Tongue (tissue), 2 donors: ENCODE measurements around the gene XPO6. TPM values are rescaled to one million over a fixed set of nuclear protein-coding genes. Genes with fewer than 3 reads are reported as not detected.

Experiments
- DNase-seq: peaks from one replicate; pipeline ENCODE4 v3.0.0-alpha.2; 2015
- total RNA-seq: library from RNA; depleted of rRNA; stranded (reverse); fragments of >200 nt; gene quantifications from one replicate; pipeline ENCODE4 v1.2.3, GENCODE V29; 2014

XPO6 gene
- total RNA-seq, 1 donor from 2014 or later, result 62.5 TPM

DNA sequence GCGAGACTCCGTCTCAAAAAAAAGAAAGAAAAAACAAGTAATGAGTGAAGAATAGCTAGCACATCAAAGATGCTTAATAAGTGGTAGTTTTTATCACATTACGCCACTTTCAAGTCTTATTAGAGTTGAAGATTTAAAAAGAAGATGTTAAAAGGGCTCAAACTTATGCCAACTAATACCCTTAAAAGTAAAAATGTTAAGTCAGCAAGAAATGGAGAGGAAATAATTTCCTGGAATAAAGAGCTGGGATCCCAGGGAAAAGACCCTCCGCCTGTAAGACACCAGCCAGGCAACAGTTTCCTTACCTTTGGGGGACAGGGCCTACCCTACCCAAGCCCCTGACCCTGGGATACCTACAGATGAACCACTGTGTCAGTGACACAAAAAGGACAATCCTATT lies 3.6 kb downstream of the XPO6 start:
- DNase-seq, result no peak

DNA sequence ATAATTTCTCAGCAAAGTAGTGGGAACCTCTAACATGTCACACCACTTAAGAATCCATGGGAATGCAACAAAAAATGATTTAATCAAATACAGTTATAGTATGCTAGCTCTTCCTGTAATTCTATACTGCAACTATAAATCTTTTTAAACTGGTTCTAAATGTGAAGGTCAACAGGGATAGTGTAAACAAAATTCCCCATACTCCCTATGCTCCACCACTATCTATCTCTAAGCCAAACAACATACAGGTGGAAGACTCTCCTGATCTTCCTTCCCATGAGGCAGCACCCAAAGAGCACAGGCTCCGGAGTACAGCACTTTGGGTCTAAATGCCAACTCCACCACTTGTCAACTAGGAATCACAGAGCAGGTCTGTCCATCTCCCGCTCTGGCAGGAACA lies 4.4 kb downstream of the XPO6 start:
- no peak for DNase-seq

DNA sequence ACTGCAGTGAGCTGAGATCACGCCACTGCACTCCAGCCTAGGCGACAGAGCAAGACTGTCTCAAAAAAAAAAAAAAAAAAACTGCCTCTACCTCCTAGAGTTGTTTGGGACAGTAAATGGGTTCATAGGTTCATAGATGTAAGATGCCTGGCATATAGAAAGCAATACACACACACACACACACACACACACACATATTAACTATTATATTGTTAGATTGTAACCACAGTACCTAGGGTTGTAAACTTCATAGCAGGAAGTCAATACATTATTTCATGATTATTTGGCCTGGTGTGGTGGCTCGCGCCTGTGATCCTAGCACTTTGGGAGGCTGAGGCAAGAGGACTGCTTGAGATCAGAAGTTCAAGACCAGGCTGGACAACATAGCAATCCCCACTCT lies 5.8 kb downstream of the XPO6 start:
- DNase-seq, result no peak

DNA sequence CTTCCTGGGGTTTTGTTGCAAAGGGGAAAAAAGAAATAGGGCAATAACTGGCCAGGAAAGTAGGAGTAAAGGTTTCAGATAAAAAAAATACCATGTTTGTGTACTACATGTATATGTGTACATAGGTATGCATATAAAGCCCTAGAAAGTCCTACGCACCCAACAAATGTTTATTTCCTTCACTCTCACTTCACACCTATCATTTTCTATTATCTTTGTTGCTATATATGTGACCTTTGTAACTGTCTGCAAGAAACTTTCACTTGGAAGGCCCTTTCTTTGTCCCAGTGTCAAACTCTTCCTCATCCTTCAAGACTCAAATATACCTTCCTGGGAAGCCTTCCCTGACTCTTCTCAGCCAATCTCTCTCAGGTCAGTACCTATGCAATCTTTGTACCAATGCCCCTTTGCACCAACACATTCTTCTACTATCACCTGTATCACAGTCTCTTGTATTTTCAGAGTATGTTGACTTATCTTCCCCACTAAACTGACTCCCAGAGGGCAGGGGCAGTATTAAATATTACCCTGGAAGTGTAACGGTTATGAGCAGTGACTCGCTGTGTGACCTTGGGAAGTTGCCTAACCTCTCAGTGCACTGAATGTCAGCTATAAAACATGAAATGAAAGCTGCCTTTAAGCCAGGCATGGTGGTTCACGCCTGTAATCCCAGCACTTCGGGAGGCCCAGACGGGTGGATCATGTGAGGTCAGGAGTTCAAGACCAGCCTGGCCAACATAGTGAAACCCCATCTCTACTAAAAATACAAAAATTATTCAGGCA lies 6.5 kb downstream of the XPO6 start:
- DNase-seq, result no peak

DNA sequence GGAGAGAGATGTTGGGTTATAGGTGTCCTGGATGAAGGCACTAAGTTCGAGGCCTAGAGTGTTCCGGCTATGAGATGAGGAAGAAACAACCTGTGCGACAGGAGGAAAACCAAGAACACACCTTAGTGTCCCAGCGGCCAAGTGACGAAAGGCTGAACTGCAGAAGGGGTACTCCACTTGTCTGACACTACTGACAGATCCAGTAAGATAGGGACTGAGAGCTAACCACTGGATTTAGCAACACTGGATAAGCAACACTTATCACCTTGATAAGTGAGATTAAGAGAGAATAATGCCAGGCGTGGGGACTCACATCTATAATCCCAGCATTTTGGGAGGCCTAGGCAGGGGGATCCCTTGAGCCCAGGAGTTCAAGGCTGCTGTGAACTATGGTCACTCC lies 7.1 kb downstream of the XPO6 start:
- no peak for DNase-seq

DNA sequence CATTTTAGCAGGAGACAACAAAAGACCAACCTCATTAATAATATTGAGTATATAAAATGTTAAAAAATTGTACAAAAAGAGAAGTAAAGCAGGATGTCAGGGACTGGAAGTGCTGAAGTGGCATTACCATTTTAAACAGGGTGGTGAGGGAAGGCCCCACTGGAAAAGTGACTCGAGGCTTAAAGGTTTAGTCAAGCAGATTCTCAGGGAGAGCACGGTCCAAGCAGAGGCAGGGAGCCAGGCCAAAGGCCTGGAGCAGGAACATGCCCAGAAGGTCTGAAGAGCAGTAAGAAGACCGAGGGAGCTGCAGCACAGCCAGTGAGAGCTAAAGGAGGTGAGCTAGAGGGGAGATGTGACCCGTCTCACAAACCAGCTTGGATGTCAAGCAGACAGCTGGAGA lies 7.6 kb downstream of the XPO6 start:
- DNase-seq, result no peak

DNA sequence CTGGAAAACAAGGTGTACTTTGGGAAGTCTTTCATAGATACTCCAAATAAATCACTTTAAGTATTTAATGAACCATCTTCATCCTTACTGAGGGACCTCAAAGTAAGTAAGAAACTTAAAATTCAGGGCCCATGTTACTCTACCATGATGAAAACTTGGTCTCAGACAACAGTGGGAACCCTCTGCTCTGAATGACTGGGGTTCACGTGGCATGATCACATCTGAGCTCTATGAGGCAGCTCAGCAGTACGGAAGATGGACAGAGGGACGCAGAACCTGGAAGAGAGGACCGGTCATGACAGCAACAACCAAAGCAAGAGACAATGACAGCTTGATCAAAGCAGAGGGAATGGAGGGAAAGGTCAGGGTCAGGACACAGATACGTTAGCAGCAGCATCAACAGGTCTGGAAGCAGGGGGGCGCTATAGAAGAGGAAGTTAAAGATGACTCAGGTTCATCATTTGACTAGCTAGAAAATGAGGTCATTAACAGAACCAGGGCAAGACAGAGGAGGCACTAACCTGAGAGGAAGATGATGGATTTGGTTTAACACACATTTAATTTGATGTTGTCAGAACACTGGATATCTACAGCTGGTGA lies 9.5 kb downstream of the XPO6 start:
- no peak for DNase-seq

DNA sequence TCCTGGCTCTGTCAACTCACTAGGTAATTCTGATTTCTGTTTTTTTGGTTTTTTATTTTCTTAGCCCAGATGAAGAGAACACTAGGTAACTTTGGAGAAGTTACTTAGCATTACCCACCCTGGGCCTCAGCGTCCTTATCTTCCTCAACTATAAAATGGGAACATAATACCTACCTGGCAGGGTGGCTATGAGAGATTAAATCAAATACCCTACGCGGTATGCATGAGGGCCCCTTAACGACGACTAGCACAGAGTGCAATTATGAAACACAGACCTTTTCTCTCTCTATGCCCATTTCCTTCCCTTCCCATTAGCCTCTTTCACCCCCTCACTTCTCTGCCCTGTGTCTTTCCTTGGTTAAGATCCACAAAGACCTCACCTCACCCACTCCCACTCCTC lies 11.1 kb downstream of the XPO6 start:
- no peak for DNase-seq

DNA sequence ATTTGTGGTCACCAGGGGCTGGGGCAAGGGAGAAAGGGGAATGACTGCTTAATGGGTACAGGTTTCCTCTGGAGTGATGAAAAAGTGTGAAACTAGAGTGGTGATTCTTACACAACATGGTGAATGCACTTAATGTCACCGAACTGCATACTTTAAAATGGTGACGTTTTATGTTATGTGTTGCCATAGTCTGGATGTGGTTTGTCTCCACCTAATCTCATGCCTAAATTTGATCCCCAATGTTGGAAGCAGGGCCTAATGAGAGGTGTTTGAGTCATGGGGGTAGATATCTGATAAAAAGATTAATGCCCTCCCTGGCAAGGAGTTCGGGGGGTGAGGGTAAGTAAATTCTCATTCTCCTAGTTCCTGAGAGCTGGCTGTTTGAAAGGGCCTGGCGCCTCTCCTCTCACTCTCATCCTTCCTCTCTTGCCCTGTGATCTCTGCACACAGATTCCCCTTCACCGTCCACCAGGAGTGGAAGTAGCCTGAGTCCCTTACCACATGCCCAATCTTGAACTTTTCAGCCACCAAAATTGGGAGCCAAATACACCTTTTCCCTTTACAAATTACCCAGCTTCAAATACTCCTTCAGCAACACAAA lies 15.3 kb downstream of the XPO6 start:
- DNase-seq, result no peak

DNA sequence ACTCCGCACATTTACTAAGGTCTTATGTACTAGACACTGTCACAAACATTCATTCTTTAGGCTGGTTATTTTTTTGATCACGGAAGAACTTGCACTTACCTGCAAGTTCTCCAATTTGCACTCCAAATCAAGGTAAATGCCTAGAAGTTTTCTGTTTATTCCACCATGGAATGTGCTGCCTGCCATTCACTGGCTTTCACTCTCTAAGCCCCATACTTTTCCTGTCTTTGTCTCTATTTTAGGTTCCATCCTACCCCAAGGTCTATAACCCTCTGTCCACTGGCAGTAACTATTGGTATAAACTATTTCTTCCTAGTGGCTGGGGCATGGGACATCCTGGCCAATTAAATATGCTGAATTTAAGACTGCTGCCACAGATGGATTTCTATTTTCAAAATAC lies 15.9 kb downstream of the XPO6 start:
- DNase-seq, result no peak

DNA sequence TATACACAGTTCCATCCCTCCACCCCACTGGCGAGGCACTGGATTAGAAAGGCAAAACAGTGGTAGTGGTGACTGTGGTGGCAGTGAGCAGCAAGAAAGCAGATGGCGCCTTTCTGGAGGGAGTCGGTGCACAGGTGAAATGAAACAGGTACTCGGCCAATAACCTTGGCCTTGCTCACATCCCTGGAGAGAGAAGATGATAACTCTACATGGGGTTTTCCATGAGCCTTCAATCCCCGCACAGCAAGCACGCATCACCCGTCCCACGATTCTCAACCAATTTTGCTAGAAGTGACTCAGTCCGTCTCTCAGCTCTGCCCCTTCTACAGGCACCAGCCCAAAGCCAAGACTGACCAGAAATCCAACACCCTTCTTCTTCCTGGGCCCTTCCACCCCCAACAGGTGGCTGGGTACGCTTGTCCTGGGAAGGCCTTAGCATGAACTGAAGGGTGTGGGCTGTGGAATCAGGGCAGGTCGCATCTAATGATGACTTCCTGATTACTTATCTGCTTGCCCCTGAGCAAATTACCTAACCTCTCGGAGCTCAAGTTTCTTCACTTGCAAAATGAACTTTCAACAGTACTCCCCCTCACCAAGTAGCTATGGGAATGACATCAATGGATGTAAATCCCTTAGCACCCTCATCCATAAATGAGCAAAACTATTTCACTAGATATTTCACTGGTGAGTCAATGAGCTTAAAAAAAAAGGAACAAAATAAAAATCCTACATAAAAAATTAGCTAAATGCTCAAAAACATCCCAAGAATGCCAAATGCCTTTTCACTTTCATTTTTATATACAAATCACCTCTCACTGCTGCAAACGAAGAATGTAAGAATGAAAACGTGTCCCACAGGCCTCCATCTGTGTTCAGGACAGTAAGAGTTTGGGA lies 18.0 kb downstream of the XPO6 start:
- no peak for DNase-seq

DNA sequence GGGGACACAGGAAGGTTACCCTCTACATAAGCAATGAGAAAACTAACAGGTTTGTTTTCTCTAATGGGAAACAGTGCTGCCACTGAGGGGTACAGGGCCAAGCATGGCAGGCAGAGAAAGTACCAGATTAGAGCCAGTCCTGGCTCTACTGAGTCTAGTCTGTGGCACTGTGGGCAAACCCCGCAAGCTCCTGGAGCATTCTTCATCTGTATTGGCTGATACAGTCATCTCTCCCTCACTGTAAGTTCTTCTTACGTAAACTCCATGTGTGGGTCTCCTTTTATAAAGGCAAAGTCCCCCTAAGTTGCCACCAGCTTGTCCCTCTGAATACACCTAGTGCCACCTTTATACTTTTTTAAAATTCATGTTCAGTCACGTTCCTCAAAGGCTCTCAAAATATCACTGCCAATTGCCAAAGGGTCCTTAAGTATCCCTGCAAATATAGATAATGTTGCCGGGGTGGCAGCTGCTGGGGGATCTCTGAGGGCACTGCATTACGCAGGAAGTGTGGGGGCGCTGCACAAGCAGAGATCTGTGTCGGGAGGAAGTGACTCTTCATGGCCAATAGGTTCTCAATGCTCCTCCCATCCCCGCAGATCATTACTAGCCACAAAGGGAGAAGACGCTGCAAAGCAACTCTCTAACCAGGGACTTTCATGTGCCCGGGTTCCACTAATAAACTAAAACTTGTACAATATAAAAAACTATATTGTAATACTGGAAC lies 18.8 kb downstream of the XPO6 start:
- DNase-seq, result no peak

DNA sequence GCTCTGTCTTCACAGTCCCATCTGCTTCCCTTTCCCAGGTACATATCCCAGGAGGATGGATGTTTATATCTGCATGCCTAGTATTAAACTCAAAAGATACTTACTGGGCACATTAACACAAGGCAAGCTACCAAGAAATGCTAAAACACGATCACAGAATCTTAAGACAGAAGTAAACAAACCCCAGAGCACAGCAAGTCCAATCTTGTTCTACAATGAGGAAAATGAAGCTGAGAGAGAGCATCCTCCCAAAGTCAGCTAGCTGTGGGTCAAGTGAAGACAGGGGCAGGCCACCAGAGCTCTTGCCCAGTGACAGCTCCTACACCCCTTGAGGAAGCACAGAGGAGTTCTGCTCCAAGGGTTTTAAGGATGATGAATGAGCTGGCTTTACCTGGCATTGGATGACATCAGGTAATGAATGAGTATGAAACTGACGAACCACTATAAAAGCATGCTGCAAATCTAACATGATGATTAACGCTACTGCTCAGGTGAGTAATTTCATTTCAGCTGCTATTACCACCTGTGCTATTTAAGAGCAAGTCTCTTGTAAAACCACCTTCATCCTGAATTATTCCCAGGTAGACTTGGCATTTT lies 20.3 kb downstream of the XPO6 start:
- DNase-seq, result peak; percentile 14

DNA sequence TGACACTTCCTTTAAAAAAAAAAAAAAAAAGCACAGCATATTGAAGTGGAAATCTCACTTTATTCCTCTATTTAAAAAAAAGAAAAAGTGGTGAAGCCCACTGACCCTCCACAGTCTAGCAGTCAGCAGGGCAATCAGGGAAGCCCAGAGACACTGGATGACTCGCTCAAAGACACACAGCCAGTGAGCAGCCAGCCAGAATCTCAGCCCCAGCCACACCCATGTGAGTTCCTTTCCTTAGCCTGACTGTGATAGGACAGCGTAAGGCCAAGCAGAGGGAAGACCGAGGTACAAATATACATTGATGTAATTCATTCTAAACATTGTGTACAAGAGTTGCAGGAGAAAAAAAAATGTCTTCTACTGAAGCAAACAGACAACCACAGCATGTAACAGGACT lies 22.5 kb downstream of the XPO6 start:
- no peak for DNase-seq

DNA sequence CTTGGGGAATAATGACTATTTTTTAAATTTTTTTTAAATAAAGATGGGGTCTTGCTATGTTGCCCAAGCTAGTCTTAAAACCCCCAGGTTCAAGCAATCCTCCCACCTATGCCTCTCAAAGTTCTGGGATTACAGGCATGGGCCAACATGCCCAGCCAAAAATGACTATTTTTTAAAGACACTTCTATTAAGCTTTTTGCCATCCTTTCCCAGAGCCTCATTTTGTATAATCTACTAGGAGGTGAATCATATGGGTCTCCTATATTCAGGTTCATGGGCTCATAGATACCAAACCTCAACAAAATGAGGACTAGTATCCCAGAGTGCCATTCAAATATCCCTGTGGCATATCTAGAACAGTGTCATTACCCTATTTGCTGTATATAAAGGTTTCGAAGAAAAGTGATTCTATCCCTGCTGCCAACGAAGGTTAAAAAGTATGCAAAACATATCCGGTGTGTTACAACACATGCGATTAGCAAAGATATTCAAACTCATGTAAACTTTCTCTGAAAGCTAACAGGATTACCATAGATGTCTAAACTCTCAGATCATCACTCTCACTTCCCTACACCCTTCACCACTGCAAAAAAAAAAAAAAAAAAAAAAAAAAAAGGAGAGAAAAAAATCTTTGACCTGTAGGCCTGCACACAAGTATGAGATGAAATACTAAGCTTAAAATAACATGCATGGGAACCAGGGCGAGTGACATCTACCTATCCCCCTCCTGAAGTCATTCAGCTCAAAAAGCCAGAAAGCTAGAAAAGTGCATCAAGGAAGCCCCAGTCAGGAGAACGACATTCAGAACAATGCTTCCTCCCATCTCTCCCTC lies 23.5 kb downstream of the XPO6 start:
- DNase-seq, result no peak

DNA sequence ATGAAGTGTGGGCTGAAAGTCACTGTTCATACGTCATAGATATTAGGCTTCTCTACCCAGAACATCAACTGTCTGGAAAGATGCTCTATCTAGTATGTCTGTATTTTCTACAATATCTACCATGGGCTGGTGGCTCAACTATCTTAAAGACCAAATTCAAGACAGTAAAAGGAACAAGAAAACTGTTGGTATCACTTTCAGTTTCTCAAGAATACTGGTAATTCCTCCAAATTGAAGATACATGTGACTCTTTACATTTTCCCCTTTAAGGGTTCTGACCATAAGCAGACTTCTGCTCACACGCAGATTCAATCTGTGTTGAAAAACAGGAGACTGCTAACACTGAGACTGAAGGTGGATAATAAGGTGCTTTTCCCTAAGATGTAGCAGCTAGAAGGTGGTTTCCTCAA lies 24.2 kb downstream of the XPO6 start:
- DNase-seq, result no peak

DNA sequence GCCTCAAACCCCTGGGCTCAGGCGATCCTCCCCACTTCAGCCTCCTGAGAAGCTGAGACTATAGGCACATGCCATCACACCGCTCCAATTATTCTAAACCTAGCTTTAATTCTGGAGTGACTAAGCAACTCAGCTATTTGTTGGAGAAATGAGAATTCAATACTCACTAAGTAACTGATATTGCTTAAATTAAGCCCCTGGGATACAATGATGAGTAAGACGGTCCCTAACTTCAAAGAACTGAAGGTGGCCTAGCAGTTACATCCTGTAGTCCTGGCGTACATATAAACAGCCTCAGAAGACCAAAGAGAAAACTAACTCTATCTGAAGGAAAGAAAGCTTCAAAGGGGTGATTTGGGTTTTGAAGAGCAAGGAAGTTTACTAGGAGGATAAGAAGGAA lies 25.0 kb downstream of the XPO6 start:
- no peak for DNase-seq

DNA sequence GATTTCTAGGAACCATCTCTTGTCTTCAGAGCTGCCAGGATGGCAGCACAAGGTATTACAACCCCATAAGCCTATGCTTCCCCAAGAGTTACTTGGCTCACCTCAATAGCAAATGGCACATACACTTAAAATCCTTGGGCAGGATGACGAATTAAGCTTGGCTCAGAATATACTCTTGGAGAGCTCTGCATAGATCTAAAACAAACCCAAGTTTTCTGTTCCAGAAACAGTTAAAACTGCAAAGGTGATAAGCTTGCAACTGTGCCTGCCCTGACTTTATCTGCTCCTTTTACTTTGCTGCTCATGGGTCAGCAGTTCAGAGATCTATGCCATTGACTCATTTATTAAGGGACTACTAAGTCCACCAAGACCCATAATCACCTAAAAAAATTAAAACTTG lies 26.1 kb downstream of the XPO6 start:
- no peak for DNase-seq

DNA sequence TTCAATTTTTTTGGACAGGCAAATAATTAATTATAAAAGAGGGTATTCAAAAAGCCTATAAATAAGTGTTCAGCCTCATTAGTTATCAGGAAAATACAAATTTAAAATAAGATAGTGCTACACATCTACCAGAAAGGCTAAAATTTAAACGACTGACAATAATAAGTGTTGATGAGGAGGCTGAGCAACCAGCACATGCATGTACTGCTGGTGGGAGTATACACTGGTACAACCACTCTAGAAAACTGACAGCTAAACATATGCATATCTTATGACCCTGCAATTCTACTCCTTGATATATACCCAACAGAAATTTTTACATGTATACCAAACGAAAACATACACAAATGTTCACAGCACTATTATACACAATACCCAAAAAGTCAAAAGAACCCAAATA lies 27.1 kb downstream of the XPO6 start:
- DNase-seq, result no peak

DNA sequence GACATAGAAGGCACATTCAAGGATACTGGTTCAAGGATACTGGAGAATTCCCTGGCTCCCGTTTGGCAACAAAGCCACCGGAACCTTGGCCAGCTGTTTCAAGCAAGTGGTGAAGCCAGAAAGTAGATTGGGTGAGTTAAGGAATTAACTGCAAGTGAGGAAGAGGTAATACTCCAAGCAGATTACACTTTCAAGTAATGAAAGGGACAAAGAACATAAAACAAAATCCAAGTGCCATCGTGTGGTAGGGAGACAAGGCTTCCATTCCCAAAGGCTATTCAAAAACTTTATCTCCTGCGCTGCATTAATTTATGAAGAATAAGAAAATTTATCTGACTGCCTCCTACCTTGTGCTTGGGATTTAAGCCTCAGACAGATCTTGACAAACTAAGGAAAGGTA lies 27.8 kb downstream of the XPO6 start:
- DNase-seq, result no peak

DNA sequence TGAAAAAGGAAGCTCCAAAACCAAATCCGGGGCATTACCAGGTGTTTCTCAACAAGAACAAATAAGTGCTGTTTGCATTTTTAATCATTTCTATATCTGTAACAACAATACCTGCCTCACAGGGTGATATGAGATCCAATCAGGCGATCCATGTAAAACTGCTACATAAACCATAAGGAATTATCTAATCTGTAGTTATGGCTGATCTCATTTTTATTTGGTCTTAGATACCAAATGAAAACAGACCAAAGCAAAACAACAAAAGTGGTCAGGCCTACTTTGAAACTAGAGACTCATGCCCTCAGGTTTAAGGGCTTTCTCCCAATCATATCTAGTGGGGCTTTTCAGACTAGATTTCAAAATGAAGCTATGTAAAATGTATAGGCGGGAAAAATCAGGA lies 28.3 kb downstream of the XPO6 start:
- no peak for DNase-seq
